Inflammatory macrophage treated with lipopolysaccharide for 1 hour (primary cell): ENCODE data around the gene NR2F1.
A peak's percentile ranks its signal among the peaks of the same experiment; 100 is the strongest.

ENCODE experiments used
- DNase-seq, 2 donors: peaks; one replicate each; pipeline ENCODE4 v3.0.0-alpha.2; 2020 to 2022

The NR2F1 gene

GRCh38 chr5:93591323-93591945 lies 8.4 kb downstream of the NR2F1 start:
- no peak for DNase-seq

- no peak for DNase-seq
Observed at GRCh38 chr5:93592883-93593282, 9.9 kb downstream of the NR2F1 start.

- DNase-seq, result no peak
Observed at GRCh38 chr5:93593476-93594131, 10.6 kb downstream of the NR2F1 start.

GRCh38 chr5:93594591-93595419 lies 11.8 kb downstream of the NR2F1 start:
- DNase-seq, result no peak

GRCh38 chr5:93595420-93596147 lies 12.6 kb downstream of the NR2F1 start:
- no peak for DNase-seq

GRCh38 chr5:93596310-93596675 lies 13.3 kb downstream of the NR2F1 start:
- DNase-seq, result no peak

- DNase-seq, result peak; percentile 43 to 50
Observed at GRCh38 chr5:93596676-93597490, 13.9 kb downstream of the NR2F1 start.

GRCh38 chr5:93598091-93599000 lies 15.3 kb downstream of the NR2F1 start:
- DNase-seq, result no peak

- no peak for DNase-seq
Observed at GRCh38 chr5:93599001-93599379, 16.0 kb downstream of the NR2F1 start.

GRCh38 chr5:93599399-93600120 lies 16.5 kb downstream of the NR2F1 start:
- no peak for DNase-seq

GRCh38 chr5:93600409-93601070 lies 17.5 kb downstream of the NR2F1 start:
- no peak for DNase-seq

- DNase-seq, result no peak
Observed at GRCh38 chr5:93601071-93601801, 18.2 kb downstream of the NR2F1 start.

GRCh38 chr5:93601802-93602155 lies 18.8 kb downstream of the NR2F1 start:
- DNase-seq, result no peak

- no peak for DNase-seq
Observed at GRCh38 chr5:93602241-93603077, 19.4 kb downstream of the NR2F1 start.

GRCh38 chr5:93603078-93603792 lies 20.2 kb downstream of the NR2F1 start:
- no peak for DNase-seq

- no peak for DNase-seq
Observed at GRCh38 chr5:93603793-93604643, 21.0 kb downstream of the NR2F1 start.
